Measurements from ENCODE around the gene TAS2R3. TPM values are rescaled to one million over a fixed set of nuclear protein-coding genes. Genes with fewer than 3 reads are reported as not detected.

The TAS2R3 gene
- total and polyA plus RNA-seq, 9 of the 15 experiments (the other 6 are each of a cell fraction or from before 2014, with no cell fraction given), result 0.37 to 1.9 (median 1.2) TPM; not detected in 2

- TF ChIP-seq U2AF1 (optimal IDR thresholded peaks at IDR 0.05; ENCODE audit: low read depth, low read length), result peak; percentile 42
- 0 out of 2 replicates have a peak, but pooled peaks have one; percentile 2 for TF ChIP-seq RFX1 (IDR thresholded peaks at IDR 0.05)
- no peak for TF ChIP-seq HDAC2 (IDR thresholded peaks at IDR 0.05)
- TF ChIP-seq RBFOX2 (IDR thresholded peaks at IDR 0.05; ENCODE audit: low read depth, low read length), result peak; percentile 52; the same call in 1 of the 2 replicates
- TF ChIP-seq, protein P1, sequence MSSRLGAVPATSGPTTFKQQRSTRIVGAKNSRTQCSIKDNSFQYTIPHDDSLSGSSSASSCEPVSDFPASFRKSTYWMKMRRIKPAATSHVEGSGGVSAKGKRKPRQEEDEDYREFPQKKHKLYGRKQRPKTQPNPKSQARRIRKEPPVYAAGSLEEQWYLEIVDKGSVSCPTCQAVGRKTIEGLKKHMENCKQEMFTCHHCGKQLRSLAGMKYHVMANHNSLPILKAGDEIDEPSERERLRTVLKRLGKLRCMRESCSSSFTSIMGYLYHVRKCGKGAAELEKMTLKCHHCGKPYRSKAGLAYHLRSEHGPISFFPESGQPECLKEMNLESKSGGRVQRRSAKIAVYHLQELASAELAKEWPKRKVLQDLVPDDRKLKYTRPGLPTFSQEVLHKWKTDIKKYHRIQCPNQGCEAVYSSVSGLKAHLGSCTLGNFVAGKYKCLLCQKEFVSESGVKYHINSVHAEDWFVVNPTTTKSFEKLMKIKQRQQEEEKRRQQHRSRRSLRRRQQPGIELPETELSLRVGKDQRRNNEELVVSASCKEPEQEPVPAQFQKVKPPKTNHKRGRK (tag; IDR thresholded peaks at IDR 0.05), result peak; percentile 62; the same call in 1 of the 2 replicates
- peak; percentile 3; the same call in 1 of the 2 replicates for TF ChIP-seq POLR2A (conservative IDR thresholded peaks at IDR 0.05)
- TF ChIP-seq NFRKB (IDR thresholded peaks at IDR 0.05; ENCODE audit: low read depth), result no peak
- TF ChIP-seq ZNF212 (CRISPR knock-in tag; IDR thresholded peaks at IDR 0.05), result no peak
- 0 out of 2 replicates have a peak, but pooled peaks have one; percentile 18 for TF ChIP-seq POLR2G (IDR thresholded peaks at IDR 0.05; ENCODE audit: low read depth, low read length)
- Histone ChIP-seq H3K36me3 (ENCODE audit: control insufficient read depth, insufficient read depth, low read length) (peaks cover 50% of the 10 kb centered on the region), H3K4me2 (ENCODE audit: insufficient read depth, low read length) (peak overlapping the region; percentile 98), H3K9ac (ENCODE audit: insufficient read depth in 1 of 2, low read depth in 2 of 2, low read length in 2 of 2) (peak overlapping the region in 1 of 2 experiments; percentile 84; a peak in 3 of 4 replicates), H3K9me3 (replicated peaks; ENCODE audit: control insufficient read depth, insufficient read depth, low read depth, low read length) (no peaks in the 10 kb centered on the region), H3K4me3 (peak overlapping the region; percentile 65), H3K79me2 (ENCODE audit: control insufficient read depth, insufficient read depth, low read length) (peaks cover 41% of the 10 kb centered on the region), H3K9me1 (ENCODE audit: control insufficient read depth, insufficient read depth, low read length) (no peaks in the 10 kb centered on the region), H3K27me3 (ENCODE audit: control insufficient read depth in 2 of 2, insufficient read depth in 2 of 2, low read length in 2 of 2) (no peaks in the 10 kb centered on the region), H3K27ac (ENCODE audit: extremely low read depth, low read depth, low read length) (peak overlapping the region; percentile 89; the same call in 2 of the 3 replicates), H3K4me1 (replicated peaks in 1 of 2; ENCODE audit: control insufficient read depth in 2 of 2, insufficient read depth in 2 of 2, low read length in 2 of 2) (peaks cover 5 to 12% of the 10 kb centered on the region in 2 experiments; a peak in 4 of 5 replicates), H2AFZ (ENCODE audit: low read depth, low read length) (no peak overlapping the region), H4K20me1 (replicated peaks; ENCODE audit: control insufficient read depth, insufficient read depth, low read length) (no peaks in the 10 kb centered on the region)
- DNase-seq (ENCODE audit: extremely low read depth in 1 of 4, low spot score in 3 of 4) (no peak), FAIRE-seq (no peak), ATAC-seq (no peak)
- in situ Hi-C loops (cut with MboI) (no loop called here), intact Hi-C loops (cut with micrococcal nuclease) (loop anchor here (5.0 kb wide), 1 partner anchor 187 kb away; the partner anchor contains the start of gene AGK)
- CTCF ChIA-PET (ENCODE audit: low intra/inter-chr PET ratio), result no interaction called here
- POLR2A ChIA-PET, result interaction anchor here (0.7 to 3.0 kb wide), 5 partner anchors 11 to 24 kb away, joined by 3 to 30 read pairs (median 3); partner anchors contain the start of gene TAS2R3
- BruUV-seq (replicated peaks), result no TSS peak
- WGBS (ENCODE audit: insufficient coverage, low coverage, missing lambda C conversion rate), result 15% methylated on average over 3 of the region's 3 CpGs
These were observed 24.6 kb upstream of the TAS2R3 start for GRCh38 chr7:141739250-141739649.
